ENCODE data around the gene SHOC1.

GRCh38 chr9:111759762-111760639, 34.7 kb downstream of the SHOC1 start:
- TF ChIP-seq EZH2 (IDR thresholded peaks at IDR 0.05; ENCODE audit: borderline replicate concordance, low read depth, low read length, severe bottlenecking) (no peak), MYC (IDR thresholded peaks at IDR 0.05; ENCODE audit: low read depth, low read length) (no peak), POLR2A (IDR thresholded peaks at IDR 0.05; ENCODE audit: low read depth, low read length) (no peak), POLR2AphosphoS5 (IDR thresholded peaks at IDR 0.05; ENCODE audit: insufficient read depth, low read depth, low read length) (no peak), FOS (IDR thresholded peaks at IDR 0.05; ENCODE audit: borderline replicate concordance, insufficient read depth, low read length) (no peak), GATA2 (IDR thresholded peaks at IDR 0.05; ENCODE audit: insufficient read depth, insufficient read length, low read depth, low read length) (peak; percentile 44)
- TF ChIP-seq, protein P1, sequence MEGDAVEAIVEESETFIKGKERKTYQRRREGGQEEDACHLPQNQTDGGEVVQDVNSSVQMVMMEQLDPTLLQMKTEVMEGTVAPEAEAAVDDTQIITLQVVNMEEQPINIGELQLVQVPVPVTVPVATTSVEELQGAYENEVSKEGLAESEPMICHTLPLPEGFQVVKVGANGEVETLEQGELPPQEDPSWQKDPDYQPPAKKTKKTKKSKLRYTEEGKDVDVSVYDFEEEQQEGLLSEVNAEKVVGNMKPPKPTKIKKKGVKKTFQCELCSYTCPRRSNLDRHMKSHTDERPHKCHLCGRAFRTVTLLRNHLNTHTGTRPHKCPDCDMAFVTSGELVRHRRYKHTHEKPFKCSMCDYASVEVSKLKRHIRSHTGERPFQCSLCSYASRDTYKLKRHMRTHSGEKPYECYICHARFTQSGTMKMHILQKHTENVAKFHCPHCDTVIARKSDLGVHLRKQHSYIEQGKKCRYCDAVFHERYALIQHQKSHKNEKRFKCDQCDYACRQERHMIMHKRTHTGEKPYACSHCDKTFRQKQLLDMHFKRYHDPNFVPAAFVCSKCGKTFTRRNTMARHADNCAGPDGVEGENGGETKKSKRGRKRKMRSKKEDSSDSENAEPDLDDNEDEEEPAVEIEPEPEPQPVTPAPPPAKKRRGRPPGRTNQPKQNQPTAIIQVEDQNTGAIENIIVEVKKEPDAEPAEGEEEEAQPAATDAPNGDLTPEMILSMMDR (IDR thresholded peaks at IDR 0.05; ENCODE audit: extremely low read depth in 1 of 2, insufficient read depth in 1 of 2, low read depth in 1 of 2, low read length in 2 of 2) = peak; percentile 38 to 40
- TF ChIP-seq, protein P2, sequence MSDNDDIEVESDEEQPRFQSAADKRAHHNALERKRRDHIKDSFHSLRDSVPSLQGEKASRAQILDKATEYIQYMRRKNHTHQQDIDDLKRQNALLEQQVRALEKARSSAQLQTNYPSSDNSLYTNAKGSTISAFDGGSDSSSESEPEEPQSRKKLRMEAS (IDR thresholded peaks at IDR 0.05; ENCODE audit: insufficient read depth, insufficient read length) = no peak
